ENCODE measurements around the gene ST6GALNAC3.

Gene ST6GALNAC3

GRCh38 chr1:76079475-76080227 lies 5.1 kb downstream of the ST6GALNAC3 start:
- Histone ChIP-seq H3K36me3 (ENCODE audit: control insufficient read depth, insufficient read depth, low read length) (no peaks in the 10 kb centered on the region), H3K27me3 (ENCODE audit: control insufficient read depth, insufficient read depth, low read length) (no peaks in the 10 kb centered on the region), H3K9ac (ENCODE audit: low read length) (no peak overlapping the region), H3K9me3 (ENCODE audit: control insufficient read depth, low read length) (no peaks in the 10 kb centered on the region), H3K4me1 (ENCODE audit: control insufficient read depth, insufficient read depth, low read length) (peaks cover 9% of the 10 kb centered on the region), H3K4me3 (ENCODE audit: low read length) (no peak overlapping the region)

- Histone ChIP-seq H3K9ac (ENCODE audit: low read length) (no peak overlapping the region), H3K4me3 (ENCODE audit: low read length) (no peak overlapping the region), H3K4me1 (ENCODE audit: control insufficient read depth, insufficient read depth, low read length) (peaks cover 3% of the 10 kb centered on the region), H3K9me3 (ENCODE audit: control insufficient read depth, low read length) (no peaks in the 10 kb centered on the region), H3K36me3 (ENCODE audit: control insufficient read depth, insufficient read depth, low read length) (no peaks in the 10 kb centered on the region), H3K27me3 (ENCODE audit: control insufficient read depth, insufficient read depth, low read length) (no peaks in the 10 kb centered on the region)
Observed at GRCh38 chr1:76080552-76081079, 6.1 kb downstream of the ST6GALNAC3 start.

- Histone ChIP-seq H3K36me3 (ENCODE audit: control insufficient read depth, insufficient read depth, low read length) (no peaks in the 10 kb centered on the region), H3K9me3 (ENCODE audit: control insufficient read depth, low read length) (no peaks in the 10 kb centered on the region), H3K9ac (ENCODE audit: low read length) (no peak overlapping the region), H3K27me3 (ENCODE audit: control insufficient read depth, insufficient read depth, low read length) (no peaks in the 10 kb centered on the region), H3K4me1 (ENCODE audit: control insufficient read depth, insufficient read depth, low read length) (peaks cover 11% of the 10 kb centered on the region), H3K4me3 (ENCODE audit: low read length) (no peak overlapping the region)
Observed at GRCh38 chr1:76082062-76082461, 7.5 kb downstream of the ST6GALNAC3 start.

GRCh38 chr1:76083189-76083588 lies 8.6 kb downstream of the ST6GALNAC3 start:
- peaks cover 17% of the 10 kb centered on the region for H3K4me1 ChIP-seq (ENCODE audit: control insufficient read depth, insufficient read depth, low read length)
- no peaks in the 10 kb centered on the region for H3K27me3 ChIP-seq (ENCODE audit: control insufficient read depth, insufficient read depth, low read length)

GRCh38 chr1:76084029-76084627 lies 9.6 kb downstream of the ST6GALNAC3 start:
- Histone ChIP-seq H3K27me3 (ENCODE audit: control insufficient read depth, insufficient read depth, low read length) (no peaks in the 10 kb centered on the region), H3K4me3 (ENCODE audit: low read length) (no peak overlapping the region), H3K4me1 (ENCODE audit: control insufficient read depth, insufficient read depth, low read length) (peaks cover 17% of the 10 kb centered on the region), H3K9ac (ENCODE audit: low read length) (no peak overlapping the region), H3K9me3 (ENCODE audit: control insufficient read depth, low read length) (no peaks in the 10 kb centered on the region), H3K36me3 (ENCODE audit: control insufficient read depth, insufficient read depth, low read length) (no peaks in the 10 kb centered on the region)

More at GRCh38 chr1:76083189-76083588, 8.6 kb downstream of the ST6GALNAC3 start:
- Histone ChIP-seq H3K36me3 (ENCODE audit: control insufficient read depth, insufficient read depth, low read length) (no peaks in the 10 kb centered on the region), H3K4me3 (ENCODE audit: low read length) (no peak overlapping the region), H3K9ac (ENCODE audit: low read length) (no peak overlapping the region), H3K9me3 (ENCODE audit: control insufficient read depth, low read length) (no peaks in the 10 kb centered on the region)

GRCh38 chr1:76084685-76085084 lies 10.1 kb downstream of the ST6GALNAC3 start:
- no peak overlapping the region for H3K9ac ChIP-seq (ENCODE audit: low read length)
- H3K4me1 ChIP-seq (ENCODE audit: control insufficient read depth, insufficient read depth, low read length), result peaks cover 17% of the 10 kb centered on the region
- no peaks in the 10 kb centered on the region for H3K36me3 ChIP-seq (ENCODE audit: control insufficient read depth, insufficient read depth, low read length)
- no peaks in the 10 kb centered on the region for H3K9me3 ChIP-seq (ENCODE audit: control insufficient read depth, low read length)
- H3K27me3 ChIP-seq (ENCODE audit: control insufficient read depth, insufficient read depth, low read length), result no peaks in the 10 kb centered on the region
- H3K4me3 ChIP-seq (ENCODE audit: low read length), result no peak overlapping the region

GRCh38 chr1:76086109-76086508 lies 11.6 kb downstream of the ST6GALNAC3 start:
- Histone ChIP-seq H3K9me3 (ENCODE audit: control insufficient read depth, low read length) (no peaks in the 10 kb centered on the region), H3K9ac (ENCODE audit: low read length) (no peak overlapping the region), H3K4me3 (ENCODE audit: low read length) (no peak overlapping the region), H3K27me3 (ENCODE audit: control insufficient read depth, insufficient read depth, low read length) (no peaks in the 10 kb centered on the region), H3K4me1 (ENCODE audit: control insufficient read depth, insufficient read depth, low read length) (peaks cover 17% of the 10 kb centered on the region), H3K36me3 (ENCODE audit: control insufficient read depth, insufficient read depth, low read length) (no peaks in the 10 kb centered on the region)

GRCh38 chr1:76086597-76086996 lies 12.1 kb downstream of the ST6GALNAC3 start:
- Histone ChIP-seq H3K9me3 (ENCODE audit: control insufficient read depth, low read length) (no peaks in the 10 kb centered on the region), H3K27me3 (ENCODE audit: control insufficient read depth, insufficient read depth, low read length) (no peaks in the 10 kb centered on the region), H3K4me1 (ENCODE audit: control insufficient read depth, insufficient read depth, low read length) (peaks cover 17% of the 10 kb centered on the region), H3K9ac (ENCODE audit: low read length) (no peak overlapping the region), H3K4me3 (ENCODE audit: low read length) (no peak overlapping the region), H3K36me3 (ENCODE audit: control insufficient read depth, insufficient read depth, low read length) (no peaks in the 10 kb centered on the region)

- H3K4me3 ChIP-seq (ENCODE audit: low read length), result no peak overlapping the region
- no peak overlapping the region for H3K9ac ChIP-seq (ENCODE audit: low read length)
- H3K36me3 ChIP-seq (ENCODE audit: control insufficient read depth, insufficient read depth, low read length), result no peaks in the 10 kb centered on the region
- H3K4me1 ChIP-seq (ENCODE audit: control insufficient read depth, insufficient read depth, low read length), result peaks cover 14% of the 10 kb centered on the region
- no peaks in the 10 kb centered on the region for H3K9me3 ChIP-seq (ENCODE audit: control insufficient read depth, low read length)
- H3K27me3 ChIP-seq (ENCODE audit: control insufficient read depth, insufficient read depth, low read length), result no peaks in the 10 kb centered on the region
Observed at GRCh38 chr1:76090283-76091203, 16.0 kb downstream of the ST6GALNAC3 start.

GRCh38 chr1:76092812-76093211 lies 18.3 kb downstream of the ST6GALNAC3 start:
- no peaks in the 10 kb centered on the region for H3K4me1 ChIP-seq (ENCODE audit: control insufficient read depth, insufficient read depth, low read length)
- H3K9ac ChIP-seq (ENCODE audit: low read length), result no peak overlapping the region
- no peaks in the 10 kb centered on the region for H3K36me3 ChIP-seq (ENCODE audit: control insufficient read depth, insufficient read depth, low read length)
- H3K27me3 ChIP-seq (ENCODE audit: control insufficient read depth, insufficient read depth, low read length), result no peaks in the 10 kb centered on the region
- no peak overlapping the region for H3K4me3 ChIP-seq (ENCODE audit: low read length)
- no peaks in the 10 kb centered on the region for H3K9me3 ChIP-seq (ENCODE audit: control insufficient read depth, low read length)

GRCh38 chr1:76093522-76094312 lies 19.2 kb downstream of the ST6GALNAC3 start:
- H3K9me3 ChIP-seq (ENCODE audit: control insufficient read depth, low read length), result no peaks in the 10 kb centered on the region
- no peaks in the 10 kb centered on the region for H3K4me1 ChIP-seq (ENCODE audit: control insufficient read depth, insufficient read depth, low read length)
- H3K27me3 ChIP-seq (ENCODE audit: control insufficient read depth, insufficient read depth, low read length), result no peaks in the 10 kb centered on the region
- H3K4me3 ChIP-seq (ENCODE audit: low read length), result no peak overlapping the region
- no peak overlapping the region for H3K9ac ChIP-seq (ENCODE audit: low read length)
- H3K36me3 ChIP-seq (ENCODE audit: control insufficient read depth, insufficient read depth, low read length), result no peaks in the 10 kb centered on the region

Data from mucosa of stomach (tissue), 1 donor.